HG03439 (cell line): ENCODE data around the gene CDC42EP4.

ENCODE experiments used
- ATAC-seq: cut with Tn5 transposase; IDR thresholded peaks from one replicate; pipeline ENCODE4 v1.9.1; 2021; ENCODE audit warnings: mild to moderate bottlenecking, moderate library complexity; ENCODE audit not compliant: unreplicated experiment

CDC42EP4 gene

GRCh38 chr17:73304438-73304837, 7.4 kb downstream of the CDC42EP4 start:
- ATAC-seq, result no peak

- no peak for ATAC-seq
Observed at GRCh38 chr17:73302189-73302588, 9.6 kb downstream of the CDC42EP4 start.

GRCh38 chr17:73301369-73301768, 10.4 kb downstream of the CDC42EP4 start:
- no peak for ATAC-seq

- no peak for ATAC-seq
Observed at GRCh38 chr17:73300392-73300791, 11.4 kb downstream of the CDC42EP4 start.

- ATAC-seq, result no peak
Observed at GRCh38 chr17:73297934-73298861, 13.6 kb downstream of the CDC42EP4 start.

- no peak for ATAC-seq
Observed at GRCh38 chr17:73293480-73293911, 18.3 kb downstream of the CDC42EP4 start.

GRCh38 chr17:73293031-73293430, 18.8 kb downstream of the CDC42EP4 start:
- no peak for ATAC-seq

- no peak for ATAC-seq
Observed at GRCh38 chr17:73292031-73292531, 19.7 kb downstream of the CDC42EP4 start.

GRCh38 chr17:73291260-73291801, 20.5 kb downstream of the CDC42EP4 start:
- ATAC-seq, result peak; percentile 91

GRCh38 chr17:73290399-73291259, 21.2 kb downstream of the CDC42EP4 start:
- peak; percentile 23 for ATAC-seq

GRCh38 chr17:73289549-73290254, 22.1 kb downstream of the CDC42EP4 start:
- ATAC-seq, result no peak

GRCh38 chr17:73288534-73289302, 23.1 kb downstream of the CDC42EP4 start:
- ATAC-seq, result no peak

GRCh38 chr17:73286863-73287296, 24.9 kb downstream of the CDC42EP4 start:
- no peak for ATAC-seq

GRCh38 chr17:73285916-73286862, 25.6 kb downstream of the CDC42EP4 start:
- ATAC-seq, result no peak

- no peak for ATAC-seq
Observed at GRCh38 chr17:73285603-73285908, 26.2 kb downstream of the CDC42EP4 start.

- no peak for ATAC-seq
Observed at GRCh38 chr17:73284906-73285602, 26.7 kb downstream of the CDC42EP4 start.

- no peak for ATAC-seq
Observed at GRCh38 chr17:73284354-73284753, 27.4 kb downstream of the CDC42EP4 start.

GRCh38 chr17:73283841-73284282, 27.9 kb downstream of the CDC42EP4 start:
- ATAC-seq, result no peak
